Middle frontal gyrus (tissue), 1 donor: ENCODE results near the gene EIF3K.

ENCODE experiments used
- DNase-seq: peaks from one replicate; pipeline ENCODE4 v3.0.0-alpha.2; 2015; ENCODE audit warnings: low spot score; ENCODE audit errors: extremely low spot score

Gene EIF3K

GRCh38 chr19:38684078-38684861, 65.3 kb downstream of the EIF3K start:
- DNase-seq: no peak

GRCh38 chr19:38684862-38685665, 66.1 kb downstream of the EIF3K start:
- no peak for DNase-seq

- no peak for DNase-seq
These were observed 66.9 kb downstream of the EIF3K start for GRCh38 chr19:38685666-38686529.

GRCh38 chr19:38686530-38686888, 67.5 kb downstream of the EIF3K start:
- no peak for DNase-seq
